GM23248 (cell line): ENCODE data around the gene GPR132.

ENCODE experiments used
- EZH2 ChIP-seq: fragments of 200-600 bp; sonication (generic); IDR thresholded peaks from 2 replicates; pipeline ENCODE4 v1.6.1; 2018; ENCODE audit warnings: antibody characterized with exemption, mild to moderate bottlenecking; ENCODE audit not compliant: insufficient read depth, poor library complexity, severe bottlenecking
- EZH2phosphoT487 ChIP-seq: fragments of 200-600 bp; sonication (generic); IDR thresholded peaks from 2 replicates; pipeline ENCODE4 v1.6.1; 2018; ENCODE audit warnings: antibody characterized with exemption, moderate library complexity, mild to moderate bottlenecking, low read depth; ENCODE audit not compliant: insufficient read depth

- TF ChIP-seq EZH2 (no peak), EZH2phosphoT487 (no peak)
Measured at GRCh38 chr14:105025429-105025828, 39.8 kb downstream of the GPR132 start.
